ENCODE measurements around the gene GMDS.

The GMDS gene

GRCh38 chr6:2191390-2191740 lies 54.0 kb downstream of the GMDS start:
- H3K4me3 ChIP-seq (replicated peaks in 1 of 2; ENCODE audit: low read depth in 2 of 2, low read length in 2 of 2): no peak overlapping the region
- no peak for DNase-seq (ENCODE audit: low read depth in 2 of 2)
- TF ChIP-seq CTCF (IDR thresholded peaks at IDR 0.05; ENCODE audit: low read depth, low read length): no peak

- no peak overlapping the region for H3K4me3 ChIP-seq (replicated peaks in 1 of 2; ENCODE audit: low read depth in 2 of 2, low read length in 2 of 2)
- no peak for DNase-seq (ENCODE audit: low read depth in 2 of 2)
- TF ChIP-seq CTCF (IDR thresholded peaks at IDR 0.05; ENCODE audit: low read depth, low read length): no peak
Observed at GRCh38 chr6:2190661-2191389, 54.6 kb downstream of the GMDS start.

GRCh38 chr6:2188856-2189384 lies 56.5 kb downstream of the GMDS start:
- no peak overlapping the region for H3K4me3 ChIP-seq (replicated peaks in 1 of 2; ENCODE audit: low read depth in 2 of 2, low read length in 2 of 2)
- TF ChIP-seq CTCF (IDR thresholded peaks at IDR 0.05; ENCODE audit: low read depth, low read length): no peak
- DNase-seq (ENCODE audit: low read depth in 2 of 2): no peak

GRCh38 chr6:2188397-2188796 lies 57.0 kb downstream of the GMDS start:
- DNase-seq (ENCODE audit: low read depth in 2 of 2): no peak
- no peak for TF ChIP-seq CTCF (IDR thresholded peaks at IDR 0.05; ENCODE audit: low read depth, low read length)
- H3K4me3 ChIP-seq (replicated peaks in 1 of 2; ENCODE audit: low read depth in 2 of 2, low read length in 2 of 2): no peak overlapping the region

GRCh38 chr6:2187826-2188225 lies 57.6 kb downstream of the GMDS start:
- no peak for TF ChIP-seq CTCF (IDR thresholded peaks at IDR 0.05; ENCODE audit: low read depth, low read length)
- no peak overlapping the region for H3K4me3 ChIP-seq (replicated peaks in 1 of 2; ENCODE audit: low read depth in 2 of 2, low read length in 2 of 2)
- no peak for DNase-seq (ENCODE audit: low read depth in 2 of 2)

GRCh38 chr6:2186516-2186915 lies 58.9 kb downstream of the GMDS start:
- H3K4me3 ChIP-seq (replicated peaks in 1 of 2; ENCODE audit: low read depth in 2 of 2, low read length in 2 of 2): no peak overlapping the region
- TF ChIP-seq CTCF (IDR thresholded peaks at IDR 0.05; ENCODE audit: low read depth, low read length): no peak
- no peak for DNase-seq (ENCODE audit: low read depth in 2 of 2)

- H3K4me3 ChIP-seq (replicated peaks in 1 of 2; ENCODE audit: low read depth in 2 of 2, low read length in 2 of 2): no peak overlapping the region
- DNase-seq (ENCODE audit: low read depth in 2 of 2): no peak
- TF ChIP-seq CTCF (IDR thresholded peaks at IDR 0.05; ENCODE audit: low read depth, low read length): no peak
Observed at GRCh38 chr6:2185466-2185865, 59.9 kb downstream of the GMDS start.
